Activated CD4-positive, alpha-beta T cell treated with anti-CD3 and anti-CD28 coated beads, Interleukin-2, amount 50 U/mL, for 16 hours (primary cell): ENCODE data around the gene ADAM22.

ENCODE experiments used
- DNase-seq: peaks from one replicate; pipeline ENCODE4 v3.0.0-alpha.2; 2020

The ADAM22 gene

GRCh38 chr7:87961754-87962153 is 27.7 kb downstream of the ADAM22 start:
- DNase-seq = no peak

DNA sequence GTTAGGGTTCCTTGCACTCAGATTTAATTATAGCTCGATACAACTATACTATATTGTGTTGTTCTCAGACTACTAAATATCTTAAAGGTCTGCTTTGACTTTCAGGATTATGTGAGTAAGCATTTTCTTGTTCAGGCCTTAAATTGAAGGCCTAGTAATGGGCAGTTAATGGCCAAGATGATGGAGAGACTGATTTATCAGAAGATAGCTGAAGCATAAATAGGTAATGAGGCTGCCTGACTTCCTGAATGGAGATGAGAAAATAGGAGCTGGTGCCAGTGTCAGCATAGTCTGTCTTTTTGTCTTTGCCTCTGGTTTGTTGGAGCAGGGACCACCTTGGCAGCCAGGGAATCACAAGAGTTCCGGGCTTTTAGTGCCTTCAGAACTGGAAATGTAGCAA is 32.2 kb downstream of the ADAM22 start:
- no peak for DNase-seq

DNA sequence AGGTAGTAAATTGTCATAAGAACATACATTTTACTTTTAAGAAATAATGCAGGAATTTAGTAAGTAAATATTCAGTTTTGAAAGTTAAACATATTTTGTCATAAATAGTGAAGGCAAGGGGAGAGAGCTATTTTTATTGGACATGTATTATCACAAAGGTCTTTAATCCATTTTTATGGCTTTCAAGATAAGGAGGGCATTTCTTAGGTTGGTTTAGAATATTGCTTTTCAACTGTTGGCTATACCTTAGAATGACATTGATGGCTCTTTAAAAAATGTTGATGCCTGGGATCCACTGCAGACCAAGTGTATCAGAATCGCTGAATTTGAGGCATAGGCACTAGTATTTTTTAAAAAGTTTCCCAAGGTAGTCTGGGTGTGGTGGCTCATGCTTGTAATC is 34.0 kb downstream of the ADAM22 start:
- no peak for DNase-seq

DNA sequence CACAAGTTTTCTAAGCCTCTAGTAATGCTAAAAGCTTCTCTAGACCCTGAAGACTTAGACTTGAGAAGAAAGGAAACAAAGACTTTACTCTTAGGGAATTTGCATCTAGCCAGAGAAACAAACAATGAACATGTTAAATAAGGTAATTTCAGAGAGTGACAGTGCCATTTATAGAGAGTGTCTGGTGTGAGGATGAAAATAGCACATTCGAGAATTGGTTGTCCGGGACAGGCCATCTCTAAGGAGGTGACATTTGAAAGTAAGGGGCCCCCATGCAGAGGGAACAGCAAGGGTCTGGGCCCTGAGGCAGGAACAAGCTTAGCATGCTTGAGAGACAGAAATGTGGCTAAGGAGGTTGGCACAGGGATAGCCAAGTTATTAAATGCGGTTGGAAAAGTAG is 48.1 kb downstream of the ADAM22 start:
- no peak for DNase-seq

DNA sequence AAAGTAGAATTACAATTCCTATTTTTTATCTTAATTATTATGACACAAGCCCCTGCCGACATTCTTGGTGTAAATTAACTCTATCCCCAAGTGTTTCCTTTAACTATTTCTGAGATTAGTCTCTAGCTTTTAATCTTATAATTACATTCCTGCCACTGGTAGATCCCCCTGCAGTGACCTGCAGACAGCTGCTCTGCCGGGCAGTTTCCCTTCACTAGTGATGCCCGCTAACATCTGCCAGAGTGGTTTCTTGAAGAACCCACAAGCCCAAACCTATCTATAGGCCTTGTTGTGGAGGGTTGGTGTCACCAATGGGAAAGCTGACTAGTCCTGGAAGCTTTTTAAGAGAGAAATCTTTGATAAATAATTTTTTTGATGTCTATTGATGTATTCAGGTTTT is 50.0 kb downstream of the ADAM22 start:
- DNase-seq = no peak

DNA sequence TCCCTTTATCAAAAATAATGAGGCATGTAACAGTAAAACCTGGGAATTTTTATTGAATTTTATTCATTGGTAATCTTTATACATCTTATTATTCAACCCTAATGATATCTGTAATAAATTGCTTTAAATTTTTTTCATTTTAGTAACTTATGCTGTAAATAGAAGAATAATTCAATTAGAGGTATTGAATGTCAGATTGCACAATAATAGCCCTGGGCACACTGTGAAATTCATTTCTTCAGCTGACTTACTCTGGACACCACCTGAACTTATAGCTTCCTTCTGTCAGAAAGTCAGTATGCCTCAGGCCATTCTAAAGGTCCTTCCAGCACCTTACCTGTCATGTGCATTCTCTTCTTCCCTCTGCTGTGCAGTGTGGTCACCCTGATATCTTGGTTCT is 59.2 kb downstream of the ADAM22 start:
- DNase-seq = no peak

- DNase-seq = no peak
Observed at GRCh38 chr7:87999261-87999660, 65.2 kb downstream of the ADAM22 start.

DNA sequence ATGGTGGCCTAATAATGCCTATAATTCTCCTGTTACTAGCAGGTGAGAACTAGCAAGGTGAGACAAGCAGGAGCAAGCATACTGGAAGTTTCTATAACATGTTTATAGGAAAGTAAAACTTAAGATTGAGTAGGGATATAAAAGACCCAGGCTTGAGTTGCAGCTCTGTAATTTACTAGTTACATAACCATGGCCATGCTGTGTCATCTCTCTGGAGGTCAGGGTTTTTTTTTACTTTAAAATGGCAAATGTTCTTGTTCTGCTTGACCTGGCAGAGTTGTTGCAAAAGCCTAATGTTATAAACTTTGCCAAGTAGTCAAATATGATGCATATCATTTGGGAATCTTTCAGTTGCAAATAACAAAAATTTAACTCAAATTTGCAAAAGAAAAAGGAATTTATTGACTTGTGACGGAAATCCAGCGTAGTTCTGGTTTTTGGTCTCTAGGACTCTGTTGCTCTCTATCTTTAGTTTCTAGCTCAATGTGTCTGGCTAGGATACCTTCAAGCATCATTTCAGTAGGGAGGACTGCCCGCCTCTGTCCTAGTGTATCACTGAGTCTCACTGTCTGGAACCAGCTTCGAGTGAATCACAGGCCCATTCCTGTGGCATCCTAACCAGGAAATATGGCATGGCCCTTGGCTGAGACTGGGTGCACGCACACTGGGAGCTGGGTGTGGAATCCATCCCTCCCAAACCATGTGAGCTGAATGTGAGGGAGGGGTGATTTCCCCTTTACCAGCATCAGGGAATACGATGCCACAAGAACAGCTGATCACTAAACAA is 67.9 kb downstream of the ADAM22 start:
- no peak for DNase-seq

DNA sequence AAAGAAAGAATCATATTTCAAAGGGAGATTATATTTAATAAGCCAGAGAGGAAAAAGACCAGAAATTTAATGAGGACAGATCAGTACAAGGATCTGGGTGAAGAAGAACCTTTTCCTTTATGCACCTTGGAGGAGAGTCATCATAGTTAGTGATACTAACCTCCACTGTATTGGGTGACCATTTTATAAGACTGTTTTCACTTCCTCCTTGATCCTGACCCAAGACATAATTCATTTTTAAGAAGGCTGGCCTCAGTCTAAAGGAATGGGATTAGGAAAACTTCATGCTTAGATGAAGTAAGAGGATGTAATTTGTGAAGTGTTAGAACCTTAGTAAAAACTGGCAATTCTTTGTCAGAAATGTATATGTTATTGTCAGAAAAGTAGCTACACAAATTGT is 68.6 kb downstream of the ADAM22 start:
- DNase-seq = no peak

DNA sequence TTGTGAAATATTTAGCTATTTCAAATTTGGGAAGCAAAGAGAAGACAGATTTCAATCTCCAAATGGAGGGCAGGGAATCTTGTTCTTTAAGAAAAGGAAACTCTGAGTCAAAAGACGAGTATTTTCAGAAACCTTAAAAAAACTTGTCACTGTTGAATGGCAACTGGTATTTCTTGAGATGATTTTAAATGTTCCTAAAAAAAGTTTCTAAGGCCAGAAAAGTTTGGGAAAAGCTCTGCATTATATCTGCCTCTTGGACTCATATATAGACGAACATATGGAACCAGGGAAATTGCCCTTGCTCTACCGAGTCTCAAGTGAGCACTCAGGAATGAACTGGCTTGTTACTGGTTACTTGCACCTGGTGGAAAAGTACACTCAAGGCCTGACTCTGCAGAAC is 69.5 kb downstream of the ADAM22 start:
- no peak for DNase-seq

GRCh38 chr7:88005191-88005590 is 71.1 kb downstream of the ADAM22 start:
- no peak for DNase-seq

DNA sequence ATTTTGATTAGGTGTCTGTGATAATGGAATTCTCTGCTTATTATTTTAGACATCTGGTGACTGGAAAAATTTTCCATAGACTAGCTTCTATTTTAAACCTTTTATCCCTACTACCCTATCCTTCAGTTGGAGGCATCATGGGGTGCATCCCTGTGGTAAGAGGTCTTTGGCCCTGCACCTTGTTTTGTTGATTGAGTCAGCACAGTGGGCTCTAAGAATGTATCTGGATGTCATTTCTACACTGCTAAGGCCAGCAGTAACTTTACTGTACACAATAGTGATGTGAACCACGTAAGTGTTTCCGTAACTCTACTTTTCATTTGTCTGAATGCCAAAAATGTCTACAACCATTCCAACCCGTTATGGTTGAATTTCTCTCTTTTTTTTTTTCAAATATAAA is 75.6 kb downstream of the ADAM22 start:
- DNase-seq = no peak

- DNase-seq = no peak
Observed at GRCh38 chr7:88012086-88012485, 78.0 kb downstream of the ADAM22 start.

DNA sequence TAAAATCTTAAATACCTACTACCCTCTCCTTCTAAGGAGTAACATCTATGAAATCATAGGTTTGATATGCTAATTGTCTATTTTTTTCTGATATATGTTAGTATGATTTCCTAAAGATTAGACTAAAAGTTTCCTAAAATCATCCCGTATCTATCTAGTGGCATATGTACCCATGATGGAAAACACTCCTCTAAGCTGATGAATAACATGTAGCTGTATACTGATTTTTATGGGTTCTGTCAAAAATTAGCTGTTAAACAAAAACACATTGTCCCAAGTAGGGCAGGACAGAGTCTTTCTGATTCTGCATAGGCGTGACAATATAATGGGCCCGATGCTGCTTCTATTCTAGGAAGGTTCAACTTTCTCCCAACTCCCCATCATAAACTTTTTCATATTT is 79.9 kb downstream of the ADAM22 start:
- no peak for DNase-seq

- no peak for DNase-seq
Observed at GRCh38 chr7:88014581-88014980, 80.5 kb downstream of the ADAM22 start.

DNA sequence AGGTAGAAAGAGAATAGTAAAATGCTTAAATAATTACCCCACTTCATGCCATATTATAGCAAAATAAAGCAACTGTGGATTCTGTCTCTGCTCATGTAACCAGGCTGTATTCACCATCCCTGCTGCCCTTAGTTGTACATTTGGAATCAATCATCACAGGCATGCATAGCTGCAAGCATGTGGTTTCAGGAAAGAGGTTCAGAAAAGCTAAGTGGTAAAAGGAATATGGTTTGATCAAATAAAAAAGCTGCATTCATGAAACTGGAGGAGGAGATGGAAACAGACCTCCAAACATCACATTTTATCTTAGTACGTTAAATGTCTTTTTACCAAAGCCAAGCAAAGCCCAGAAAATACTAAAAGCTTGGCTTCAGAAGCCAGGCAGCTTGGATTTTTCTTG is 81.3 kb downstream of the ADAM22 start:
- no peak for DNase-seq

DNA sequence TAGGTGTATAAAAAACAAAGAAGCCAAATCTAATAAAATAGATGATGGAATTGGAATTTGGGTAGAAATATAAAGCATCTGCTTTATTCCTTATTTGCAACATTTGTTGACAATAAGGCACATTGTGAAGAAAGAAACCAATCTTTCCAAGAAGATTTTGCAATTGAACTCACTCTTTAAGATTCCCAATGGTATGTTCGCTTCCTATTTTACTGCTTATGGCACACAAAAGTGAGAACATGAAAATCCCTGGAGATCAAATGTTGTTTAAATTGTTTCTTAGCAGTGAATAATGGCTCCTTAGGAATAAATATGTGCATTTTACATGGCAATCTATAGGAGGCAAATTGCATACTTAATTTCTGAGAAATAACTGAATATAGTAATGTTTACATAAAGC is 84.5 kb downstream of the ADAM22 start:
- no peak for DNase-seq

- DNase-seq = no peak
Observed at GRCh38 chr7:88020953-88021665, 87.1 kb downstream of the ADAM22 start.

DNA sequence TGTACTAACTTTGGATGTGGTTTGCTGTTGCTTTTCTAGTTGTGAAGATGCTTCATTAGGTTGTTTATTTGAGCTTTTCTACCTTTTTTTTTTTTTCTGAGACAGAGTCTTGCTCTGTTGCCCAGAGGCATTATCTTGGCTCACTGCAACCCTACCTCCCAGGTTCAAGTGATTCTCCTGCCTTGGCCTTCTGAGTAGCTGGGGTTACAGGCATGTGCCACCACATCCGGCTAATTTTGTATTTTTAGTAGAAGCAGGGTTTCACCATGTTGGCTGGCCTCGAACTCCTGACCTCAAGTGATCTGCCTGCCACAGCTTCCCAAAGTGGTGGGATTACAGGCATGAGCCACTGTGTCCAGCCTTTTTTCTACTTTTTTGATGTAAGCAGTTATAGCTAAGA is 93.7 kb downstream of the ADAM22 start:
- no peak for DNase-seq

- DNase-seq = no peak
Observed at GRCh38 chr7:88034083-88034695, 100.1 kb downstream of the ADAM22 start.

GRCh38 chr7:88037050-88037449 is 103.0 kb downstream of the ADAM22 start:
- no peak for DNase-seq

- no peak for DNase-seq
Observed at GRCh38 chr7:88040694-88041093, 106.6 kb downstream of the ADAM22 start.

DNA sequence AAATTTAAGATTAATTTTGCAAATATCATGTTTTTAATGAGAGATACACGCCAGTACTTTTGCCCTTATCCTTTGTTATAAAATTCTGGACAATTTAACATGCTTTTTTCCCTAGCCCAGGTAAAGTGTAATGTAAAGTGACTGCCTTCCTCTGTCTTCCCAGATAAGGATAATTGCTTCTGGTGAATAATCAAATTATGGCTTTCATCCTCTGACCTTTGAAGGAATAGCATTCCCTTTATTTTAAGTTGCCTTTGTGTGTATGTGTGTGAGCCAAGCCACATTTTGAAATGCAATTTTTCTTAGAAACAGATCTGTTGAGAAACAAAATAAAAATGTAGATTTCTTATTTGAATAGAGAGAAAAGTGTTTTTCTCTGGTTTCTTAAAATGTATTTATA is 107.5 kb downstream of the ADAM22 start:
- no peak for DNase-seq

GRCh38 chr7:88042157-88042556 is 108.1 kb downstream of the ADAM22 start:
- no peak for DNase-seq
